K562 (cell line): Measurements from ENCODE around the gene FARP2. TPM values are rescaled to one million over a fixed set of nuclear protein-coding genes. Genes with fewer than 3 reads are reported as not detected.

Source experiments
- ATAC-seq: fragments of 200-7000 bp; cut with Tn5 transposase; 3 replicates; pipeline ENCODE4 v1.9.1; 2020; ENCODE audit warnings: moderate library complexity
- BruUV-seq: library from RNA; stranded (reverse); fragments of 400-500 nt; replicated peaks from 2 replicates; lab custom pipeline; 2021; lab: Mats Ljungman, UMichigan
- CTCF ChIA-PET: fragments of 300-600 bp; formaldehyde crosslinking; extraction: SDS; loops from one replicate; lab custom pipeline; 2021; ENCODE audit warnings: low intra/inter-chr PET ratio; lab: Yijun Ruan, JAX
- POLR2A ChIA-PET: fragments of 300-600, 350-650 bp; sonication (Branson Sonifier 250); formaldehyde crosslinking; extraction: SDS; loops from one replicate; lab custom pipeline; 2021; ENCODE audit warnings: antibody characterized with exemption, inconsistent platforms; lab: Yijun Ruan, JAX
- DNase-seq, 4 experiments: peaks; one replicate each; pipeline versions ENCODE4 v3.0.0 to v3.0.0-alpha.2; 2011 to 2018; ENCODE audit warnings: low spot score in 3 of 4, mixed read lengths in 3 of 4; ENCODE audit errors: extremely low read depth in 1 of 4
- FAIRE-seq: peaks from 2 replicates; lab custom pipeline; 2011; peaks lifted over from hg19 to GRCh38; lab: Jason Lieb, UNC
- H2AFZ ChIP-seq: 2 replicates; pipeline ENCODE4 v1.6.0; 2011; ENCODE audit warnings: low read depth, low read length, control low read depth, inconsistent platforms
- H3K27ac ChIP-seq: fragments of 200-600 bp; 3 replicates; pipeline ENCODE4 v1.8.0; 2011; ENCODE audit warnings: low read depth, mild to moderate bottlenecking, control low read depth, inconsistent platforms, low read length, moderate library complexity, mixed read lengths; ENCODE audit errors: extremely low read depth
- H3K27me3 ChIP-seq, 2 experiments: fragments of 300-600 bp in 1 of 2; 2 replicates in 1 of 2; 3 replicates in 1 of 2; pipeline versions ENCODE4 v1.6.0 to v1.8.0; 2011; ENCODE audit warnings: inconsistent platforms in 2 of 2, low read length in 2 of 2, mild to moderate bottlenecking in 1 of 2, mixed read lengths in 1 of 2, moderate library complexity in 1 of 2; ENCODE audit not compliant: control insufficient read depth in 2 of 2, insufficient read depth in 2 of 2
- H3K36me3 ChIP-seq: fragments of 300-600 bp; 3 replicates; pipeline ENCODE4 v1.8.0; 2011; ENCODE audit warnings: mild to moderate bottlenecking, low read length, inconsistent platforms; ENCODE audit not compliant: control insufficient read depth, insufficient read depth
- H3K4me1 ChIP-seq, 2 experiments: fragments of 200-600 bp in 1 of 2; replicated peaks in 1 of 2; 2 replicates in 1 of 2; 3 replicates in 1 of 2; pipeline versions ENCODE4 v1.5.1 to v1.8.0; 2011; ENCODE audit warnings: inconsistent platforms in 2 of 2, low read length in 2 of 2, mild to moderate bottlenecking in 1 of 2, mixed read lengths in 1 of 2, moderate library complexity in 1 of 2; ENCODE audit not compliant: control insufficient read depth in 2 of 2, insufficient read depth in 2 of 2
- H3K4me2 ChIP-seq: 2 replicates; pipeline ENCODE4 v1.6.1; 2011; ENCODE audit warnings: low read length, control low read depth, inconsistent platforms, mixed read lengths; ENCODE audit not compliant: insufficient read depth
- H3K4me3 ChIP-seq: fragments of 200-600 bp; sonication (generic), shearing (Covaris generic); 2 replicates; pipeline ENCODE4 v1.5.1; 2016; ENCODE audit warnings: control low read depth, inconsistent platforms
- H3K79me2 ChIP-seq: fragments of 200-600 bp; 3 replicates; pipeline ENCODE4 v1.8.0; 2011; ENCODE audit warnings: low read length, inconsistent platforms; ENCODE audit not compliant: control insufficient read depth, insufficient read depth
- H3K9ac ChIP-seq, 2 experiments: 2 replicates each; pipeline versions ENCODE4 v1.6.0 to v1.6.1; 2011; ENCODE audit warnings: low read depth in 2 of 2, low read length in 2 of 2, control low read depth in 1 of 2, inconsistent platforms in 1 of 2, mild to moderate bottlenecking in 1 of 2, mixed read lengths in 1 of 2; ENCODE audit not compliant: insufficient read depth in 1 of 2
- H3K9me1 ChIP-seq: one replicate; pipeline ENCODE4 v1.6.0; 2011; ENCODE audit warnings: inconsistent platforms, mild to moderate bottlenecking, low read length, moderate library complexity; ENCODE audit not compliant: control insufficient read depth, insufficient read depth
- H3K9me3 ChIP-seq: replicated peaks from 2 replicates; pipeline ENCODE4 v1.5.1; 2011; ENCODE audit warnings: low read depth, low read length, inconsistent platforms; ENCODE audit not compliant: control insufficient read depth, insufficient read depth
- H4K20me1 ChIP-seq: replicated peaks from 2 replicates; pipeline ENCODE4 v1.6.1; 2011; ENCODE audit warnings: low read length, inconsistent platforms, mixed read lengths; ENCODE audit not compliant: control insufficient read depth, insufficient read depth
- ADNP ChIP-seq: fragments of 200-800 bp; sonication (Bioruptor generic); IDR thresholded peaks from 2 replicates; pipeline ENCODE4 v1.6.1; 2016; ENCODE audit warnings: missing genetic modification characterization, missing compliant biosample characterization
- CBFA2T3 ChIP-seq: fragments of 450-650 bp; IDR thresholded peaks from 2 replicates; pipeline ENCODE4 v1.6.1; 2017
- EP300 ChIP-seq: IDR thresholded peaks from 2 replicates; pipeline ENCODE4 v1.6.1; 2012; ENCODE audit warnings: low read length, improper control_type of control experiment
- JUN ChIP-seq, 2 experiments: sonication (generic) in 1 of 2; formaldehyde crosslinking in 1 of 2; IDR thresholded peaks; 2 replicates each; pipeline versions ENCODE4 v1.6.1 to v1.8.0; 2012 to 2022; ENCODE audit warnings: borderline replicate concordance in 2 of 2, mild to moderate bottlenecking in 2 of 2, improper control_type of control experiment in 1 of 2, low read depth in 1 of 2, low read length in 1 of 2, missing genetic modification reagents in 1 of 2
- JUND ChIP-seq, 2 experiments: IDR thresholded peaks; 2 replicates in 1 of 2; 3 replicates in 1 of 2; pipeline ENCODE4 v1.6.1; 2011; ENCODE audit warnings: borderline replicate concordance in 2 of 2, low read depth in 2 of 2, low read length in 2 of 2, improper control_type of control experiment in 1 of 2, missing biosample characterization in 1 of 2, missing genetic modification characterization in 1 of 2, missing genetic modification reagents in 1 of 2
- KLF1 ChIP-seq: fragments of 450-650 bp; IDR thresholded peaks from 2 replicates; pipeline ENCODE4 v1.6.1; 2016; ENCODE audit warnings: missing genetic modification characterization, missing compliant biosample characterization
- KLF6 ChIP-seq: fragments of 250-450 bp; sonication (Bioruptor Pico); IDR thresholded peaks from 2 replicates; pipeline ENCODE4 v1.4.0; 2020; ENCODE audit warnings: mild to moderate bottlenecking, moderate library complexity, borderline replicate concordance
- NCOA6 ChIP-seq: fragments of 450-650 bp; IDR thresholded peaks from 2 replicates; pipeline ENCODE4 v1.6.1; 2017; ENCODE audit warnings: mild to moderate bottlenecking
- POLR2G ChIP-seq: fragments of 200-400 bp; formaldehyde crosslinking; IDR thresholded peaks from 2 replicates; pipeline ENCODE4 v1.6.1; 2017; ENCODE audit warnings: low read depth, mild to moderate bottlenecking, antibody characterized with exemption, low read length, moderate library complexity
- PRMT5 ChIP-seq: sonication (generic); formaldehyde crosslinking; IDR thresholded peaks from 2 replicates; pipeline ENCODE4 v1.5.0; 2020; ENCODE audit warnings: missing genetic modification reagents
- SNIP1 ChIP-seq: fragments of 450-650 bp; IDR thresholded peaks from 2 replicates; pipeline ENCODE4 v1.7.1; 2017; ENCODE audit warnings: low read depth, mild to moderate bottlenecking
- SOX6 ChIP-seq: fragments of 450-650 bp; IDR thresholded peaks from 2 replicates; pipeline ENCODE4 v1.6.1; 2014; ENCODE audit warnings: mild to moderate bottlenecking
- XRCC4 ChIP-seq: IDR thresholded peaks from one replicate; pipeline ENCODE4 v1.6.1; 2011; ENCODE audit not compliant: insufficient read depth, insufficient read length; ENCODE audit errors: extremely low read depth
- ZNF263 ChIP-seq: sonication (generic); formaldehyde crosslinking; IDR thresholded peaks from 2 replicates; pipeline ENCODE4 v1.8.0; 2022; ENCODE audit warnings: mild to moderate bottlenecking, missing genetic modification reagents, borderline replicate concordance
- ZNF764 ChIP-seq: fragments of 250-450 bp; sonication (Bioruptor Pico); IDR thresholded peaks from 2 replicates; pipeline ENCODE4 v1.4.0; 2020; ENCODE audit warnings: low read depth, mild to moderate bottlenecking, moderate library complexity
- WGBS: fragments of 100-300 bp; shearing (Covaris generic); methylation state at CpG from one replicate; pipeline ENCODE4 v1.1.6; 2016; ENCODE audit warnings: low coverage, mixed read lengths; ENCODE audit not compliant: insufficient coverage; ENCODE audit errors: missing lambda C conversion rate; 5-methylcytosine and 5-hydroxymethylcytosine counted together
- in situ Hi-C: fragments of 300-500 bp; cut with MboI; formaldehyde crosslinking; loops from 4 replicates; pipeline ENCODE4 v1.15.0; 2018; ENCODE audit warnings: inconsistent platforms, mixed read lengths
- intact Hi-C: fragments of 100-400 bp; cut with micrococcal nuclease; formaldehyde crosslinking; loops from 2 replicates; pipeline ENCODE4 v1.14.2; 2022
- polyA plus RNA-seq, 8 experiments: library from polyadenylated mRNA; depleted of rRNA in 4 of 8; stranded (reverse) in 5 of 8; unstranded in 3 of 8; fragments of >200 nt; fragmentation: Nextera tagmentation in 2 of 8; fragmentation: Illumina TruSeq in 1 of 8; extraction: Ambion mirVana in 2 of 8; extraction: Trizol in 1 of 8; gene quantifications; 2 replicates each; pipeline versions ENCODE4 v1.2.1 to v1.2.3, GENCODE V29; 2011 to 2014; ENCODE audit warnings: inconsistent platforms in 1 of 8, missing spikeins in 1 of 8
- total RNA-seq, 7 experiments: library from RNA; depleted of rRNA in 6 of 7; stranded (reverse); fragments of >200 nt in 6 of 7; fragmentation: Illumina TruSeq in 2 of 7; extraction: Trizol in 2 of 7; gene quantifications; 2 replicates each; pipeline versions ENCODE4 v1.2.1 to v1.2.3, GENCODE V29; 2011 to 2021; ENCODE audit warnings: low replicate concordance in 1 of 7
- TF ChIP-seq, protein P1 (sequence below): sonication (generic); formaldehyde crosslinking; IDR thresholded peaks from 2 replicates; pipeline ENCODE4 v1.8.0; 2022; ENCODE audit warnings: mild to moderate bottlenecking, low read depth, missing genetic modification reagents
- TF ChIP-seq, protein P2 (sequence below): fragments of 250-450 bp; sonication (Bioruptor Pico); IDR thresholded peaks from 2 replicates; pipeline ENCODE4 v1.9.0; 2021; ENCODE audit warnings: mild to moderate bottlenecking
- TF ChIP-seq, protein P3 (sequence below), 2 experiments: fragments of 450-650 bp; IDR thresholded peaks; 2 replicates each; pipeline ENCODE4 v1.6.1; 2016

FARP2 gene
- total and polyA plus RNA-seq, 9 of the 15 experiments (the other 6 are each of a cell fraction or from before 2014, with no cell fraction given) = 4.1 to 38.1 (median 21.1) TPM

DNA sequence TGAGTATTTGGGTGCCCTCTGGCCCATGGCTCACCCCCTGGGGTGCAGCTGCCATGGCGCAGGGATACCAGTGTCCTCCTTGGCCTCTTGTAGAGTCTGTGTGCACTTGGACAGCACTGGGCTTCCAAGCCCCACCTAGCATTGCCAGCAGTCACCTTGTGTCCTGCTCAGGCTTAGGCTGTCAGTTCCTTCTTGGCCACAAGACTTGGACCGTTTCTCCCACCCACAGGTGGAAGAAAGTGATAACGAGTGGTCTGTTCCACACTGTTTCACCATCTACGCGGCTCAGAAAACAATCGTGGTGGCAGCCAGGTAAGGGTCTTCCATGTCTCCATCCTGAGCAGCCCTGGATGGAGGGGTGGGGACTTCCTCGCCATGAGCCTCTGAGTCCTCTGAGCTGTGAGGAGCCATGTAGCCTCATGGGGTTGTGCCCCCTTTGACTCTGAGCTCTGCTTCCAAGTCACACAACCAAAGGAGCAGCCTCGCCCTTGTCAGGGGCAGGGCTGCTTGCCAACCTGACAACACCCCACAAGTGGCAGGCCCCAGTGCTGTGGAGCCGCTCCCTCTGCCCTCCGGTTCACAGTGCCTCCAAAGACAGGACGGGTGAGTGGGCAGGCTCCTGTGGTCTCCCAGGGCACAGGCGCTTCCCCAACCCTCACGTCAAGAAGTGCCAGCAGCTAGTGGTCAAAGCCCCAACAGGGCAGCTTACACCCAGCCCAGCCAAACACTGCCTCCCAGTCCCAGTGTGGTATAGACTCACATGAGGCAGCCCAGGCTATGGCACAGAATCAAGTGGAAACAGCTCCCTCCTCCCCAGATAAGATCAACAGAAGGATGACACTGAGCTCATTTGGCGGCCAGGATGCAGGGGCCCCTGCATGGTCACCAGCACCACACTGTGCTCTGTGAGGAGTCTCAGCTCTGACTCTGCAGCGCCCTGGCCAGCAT is 133.9 kb downstream of the FARP2 start:
- intact Hi-C loops = no loop called here
- H3K4me3 ChIP-seq = no peak overlapping the region
- in situ Hi-C loops = no loop called here
- POLR2A ChIA-PET = interaction anchor here (0.6 to 2.2 kb wide), 6 partner anchors 9 to 49 kb away, joined by 3 to 6 read pairs (median 4); no protein-coding TSS in a partner anchor
- peaks cover 22 to 35% of the 10 kb centered on the region in 2 experiments; a peak in 4 of 5 replicates for H3K4me1 ChIP-seq
- BruUV-seq = no TSS peak
- no peaks in the 10 kb centered on the region for H4K20me1 ChIP-seq
- DNase-seq (peak; percentile 55 to 73 (median 64)), FAIRE-seq (peak; percentile 86), ATAC-seq (peak; percentile 81)
- no peaks in the 10 kb centered on the region for H3K27me3 ChIP-seq
- peak overlapping the region; percentile 12 to 83; a peak in 3 of 4 replicates for H3K9ac ChIP-seq
- CTCF ChIA-PET = no interaction called here
- H3K4me2 ChIP-seq = peak overlapping the region; percentile 57
- peak overlapping the region; percentile 37; the same call in 2 of the 3 replicates for H3K27ac ChIP-seq
- H3K9me3 ChIP-seq = no peaks in the 10 kb centered on the region
- WGBS = 29% methylated on average over 15 of the region's 15 CpGs
- peaks cover 19% of the 10 kb centered on the region; the same call in 2 of the 3 replicates for H3K36me3 ChIP-seq
- H2AFZ ChIP-seq = no peak overlapping the region
- peaks cover 4% of the 10 kb centered on the region for H3K9me1 ChIP-seq
- no peaks in the 10 kb centered on the region for H3K79me2 ChIP-seq
- no peak for TF ChIP-seq ADNP (tag)
- TF ChIP-seq EP300 = peak; percentile 50; the same call in 1 of the 2 replicates
- no peak for TF ChIP-seq SNIP1
- peak; percentile 69; the same call in 1 of the 2 replicates for TF ChIP-seq ZNF263 (CRISPR knock-in tag)
- TF ChIP-seq, protein P1, sequence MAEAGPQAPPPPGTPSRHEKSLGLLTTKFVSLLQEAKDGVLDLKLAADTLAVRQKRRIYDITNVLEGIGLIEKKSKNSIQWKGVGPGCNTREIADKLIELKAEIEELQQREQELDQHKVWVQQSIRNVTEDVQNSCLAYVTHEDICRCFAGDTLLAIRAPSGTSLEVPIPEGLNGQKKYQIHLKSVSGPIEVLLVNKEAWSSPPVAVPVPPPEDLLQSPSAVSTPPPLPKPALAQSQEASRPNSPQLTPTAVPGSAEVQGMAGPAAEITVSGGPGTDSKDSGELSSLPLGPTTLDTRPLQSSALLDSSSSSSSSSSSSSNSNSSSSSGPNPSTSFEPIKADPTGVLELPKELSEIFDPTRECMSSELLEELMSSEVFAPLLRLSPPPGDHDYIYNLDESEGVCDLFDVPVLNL (CRISPR knock-in tag) = no peak
- TF ChIP-seq, protein P2, sequence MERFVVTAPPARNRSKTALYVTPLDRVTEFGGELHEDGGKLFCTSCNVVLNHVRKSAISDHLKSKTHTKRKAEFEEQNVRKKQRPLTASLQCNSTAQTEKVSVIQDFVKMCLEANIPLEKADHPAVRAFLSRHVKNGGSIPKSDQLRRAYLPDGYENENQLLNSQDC (CRISPR knock-in tag) = no peak
- TF ChIP-seq, protein P3, sequence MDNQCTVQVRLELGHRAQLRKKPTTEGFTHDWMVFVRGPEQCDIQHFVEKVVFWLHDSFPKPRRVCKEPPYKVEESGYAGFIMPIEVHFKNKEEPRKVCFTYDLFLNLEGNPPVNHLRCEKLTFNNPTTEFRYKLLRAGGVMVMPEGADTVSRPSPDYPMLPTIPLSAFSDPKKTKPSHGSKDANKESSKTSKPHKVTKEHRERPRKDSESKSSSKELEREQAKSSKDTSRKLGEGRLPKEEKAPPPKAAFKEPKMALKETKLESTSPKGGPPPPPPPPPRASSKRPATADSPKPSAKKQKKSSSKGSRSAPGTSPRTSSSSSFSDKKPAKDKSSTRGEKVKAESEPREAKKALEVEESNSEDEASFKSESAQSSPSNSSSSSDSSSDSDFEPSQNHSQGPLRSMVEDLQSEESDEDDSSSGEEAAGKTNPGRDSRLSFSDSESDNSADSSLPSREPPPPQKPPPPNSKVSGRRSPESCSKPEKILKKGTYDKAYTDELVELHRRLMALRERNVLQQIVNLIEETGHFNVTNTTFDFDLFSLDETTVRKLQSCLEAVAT (IDR thresholded peaks at IDR 0.05) = no peak
- TF ChIP-seq KLF1 (tag) = 0 out of 2 replicates have a peak, but pooled peaks have one; percentile 49
- TF ChIP-seq JUND (IDR thresholded peaks at IDR 0.05; ENCODE audit: borderline replicate concordance, low read depth, low read length) = peak; percentile 29; the same call in 1 of the 2 replicates
- TF ChIP-seq JUND (tag; IDR thresholded peaks at IDR 0.05; ENCODE audit: borderline replicate concordance, low read depth, low read length) = no peak; the same call in 2 of the 3 replicates
- no peak for TF ChIP-seq JUN (IDR thresholded peaks at IDR 0.05; ENCODE audit: borderline replicate concordance, low read depth, low read length)
- no peak for TF ChIP-seq JUN (CRISPR knock-in tag; IDR thresholded peaks at IDR 0.05; ENCODE audit: borderline replicate concordance)
- no peak for TF ChIP-seq ZNF764 (CRISPR knock-in tag)
- 0 out of 2 replicates have a peak, but pooled peaks have one; percentile 52 for TF ChIP-seq SOX6
- TF ChIP-seq XRCC4 = no peak
- TF ChIP-seq CBFA2T3 = peak; percentile 57
- TF ChIP-seq PRMT5 (CRISPR knock-in tag) = no peak
- peak; percentile 49 for TF ChIP-seq POLR2G
- no peak for TF ChIP-seq KLF6 (CRISPR knock-in tag)
- no peak for TF ChIP-seq NCOA6
